Lung (tissue), 12 donors: Measurements from ENCODE around the gene ZNF22. TPM values are rescaled to one million over a fixed set of nuclear protein-coding genes. Genes with fewer than 3 reads are reported as not detected.

Experiments used
- ATAC-seq: fragments of 200-7000 bp; cut with Tn5 transposase; one replicate; pipeline ENCODE4 v1.9.1; 2020; ENCODE audit warnings: moderate number of reproducible peaks; ENCODE audit not compliant: insufficient read depth, low FRiP score
- DNase-seq, 3 donors: peaks; one replicate each; pipeline ENCODE4 v3.0.0-alpha.2; 2013 to 2017
- H3K27ac ChIP-seq, 2 donors: one replicate each; pipeline ENCODE4 v1.5.1; 2013; ENCODE audit warnings: mild to moderate bottlenecking in 2 of 2, moderate library complexity in 2 of 2, control low read depth in 1 of 2, inconsistent platforms in 1 of 2, low read depth in 1 of 2, low read length in 1 of 2
- H3K27me3 ChIP-seq, 3 donors: one replicate each; pipeline ENCODE4 v1.5.1; 2013; ENCODE audit warnings: low read length in 2 of 3; ENCODE audit not compliant: control insufficient read depth in 3 of 3, insufficient read depth in 3 of 3
- H3K36me3 ChIP-seq, 4 donors: one replicate each; pipeline ENCODE4 v1.5.1; 2013; ENCODE audit warnings: low read length in 4 of 4, mild to moderate bottlenecking in 1 of 4, moderate library complexity in 1 of 4; ENCODE audit not compliant: control insufficient read depth in 4 of 4, insufficient read depth in 4 of 4
- H3K4me1 ChIP-seq, 5 donors: one replicate each; pipeline ENCODE4 v1.5.1; 2013; ENCODE audit warnings: low read length in 5 of 5, mild to moderate bottlenecking in 2 of 5, moderate library complexity in 1 of 5; ENCODE audit not compliant: control insufficient read depth in 5 of 5, insufficient read depth in 5 of 5
- H3K4me3 ChIP-seq: one replicate; pipeline ENCODE4 v1.5.1; 2013; ENCODE audit warnings: mild to moderate bottlenecking, control low read depth, moderate library complexity
- H3K9ac ChIP-seq, 2 donors: one replicate each; pipeline ENCODE4 v1.5.1; 2013; ENCODE audit warnings: low read length in 2 of 2, control low read depth in 1 of 2; ENCODE audit not compliant: insufficient read depth in 1 of 2
- H3K9me3 ChIP-seq, 4 donors: one replicate each; pipeline ENCODE4 v1.5.1; 2013; ENCODE audit warnings: low read length in 3 of 4, mild to moderate bottlenecking in 1 of 4, moderate library complexity in 1 of 4; ENCODE audit not compliant: control insufficient read depth in 4 of 4, insufficient read depth in 3 of 4
- CTCF ChIP-seq: IDR thresholded peaks from 2 replicates; pipeline ENCODE4 v1.5.1; 2012; ENCODE audit warnings: mild to moderate bottlenecking; ENCODE audit errors: control extremely low read depth, extremely low read depth
- WGBS, 2 donors: extraction: QIAGEN DNeasy Blood & Tissue Kit; methylation state at CpG; one replicate each; pipeline ENCODE4 v1.1.7; 2013; 5-methylcytosine and 5-hydroxymethylcytosine counted together
- polyA plus RNA-seq, 2 donors: library from polyadenylated mRNA; stranded (reverse); fragments of 200-250 nt; gene quantifications; one replicate each; pipeline ENCODE4 v1.2.1, GENCODE V29; 2013
- total RNA-seq, 2 donors: library from RNA; depleted of rRNA in 1 of 2; stranded (reverse); fragments of >200 nt in 1 of 2; gene quantifications; one replicate each; pipeline ENCODE4 v1.2.1, GENCODE V29; 2014 to 2021
- donor health status: control.
- donor health status: control.
- donor health status: Bipolar disorder and iron deficiency.
- donor health status: healthy.
- donor health status: DM: yes; HTN: yes; CAD: no.

ZNF22 gene
- total and polyA plus RNA-seq, 4 donors, result 16.8 to 40.7 (median 18.2) TPM

- H3K4me3 ChIP-seq, result no peak overlapping the region
- peak overlapping the region; percentile 92 to 94 for H3K27ac ChIP-seq
- no peak for TF ChIP-seq CTCF
- no peak for DNase-seq
- WGBS, 2 donors, result 87 to 89% methylated on average over 6 of the region's 6 CpGs
- H3K27me3 ChIP-seq, result no peaks in the 10 kb centered on the region
- H3K36me3 ChIP-seq, result peaks cover 0 to 5% (median 0%) of the 10 kb centered on the region in 4 donors
- H3K4me1 ChIP-seq, result peaks cover under 1 to 27% (median 15%) of the 10 kb centered on the region in 5 donors
- no peaks in the 10 kb centered on the region for H3K9me3 ChIP-seq
- ATAC-seq, result no peak
- H3K9ac ChIP-seq, result no peak overlapping the region
Measured at GRCh38 chr10:44997105-44997748, 3.5 kb upstream of the ZNF22 start.

GRCh38 chr10:44998146-44998631 lies 2.5 kb upstream of the ZNF22 start:
- H3K27ac ChIP-seq, result peak overlapping the region; percentile 41 to 47
- no peak for TF ChIP-seq CTCF

GRCh38 chr10:45000138-45000751 lies 478 bp upstream of the ZNF22 start:
- H3K4me3 ChIP-seq, result peak overlapping the region; percentile 64
- no peak for TF ChIP-seq CTCF
- ATAC-seq (peak; percentile 50), DNase-seq (peak; percentile 67 to 76 (median 76))
- no peaks in the 10 kb centered on the region for H3K9me3 ChIP-seq
- H3K36me3 ChIP-seq, result peaks cover 3 to 17% (median 7%) of the 10 kb centered on the region in 4 donors
- WGBS, 2 donors, result 15 to 28% methylated on average over 12 of the region's 12 CpGs
- peak overlapping the region; percentile 75 to 90 for H3K9ac ChIP-seq
- peaks cover 0 to 27% (median 13%) of the 10 kb centered on the region in 5 donors for H3K4me1 ChIP-seq
- H3K27me3 ChIP-seq, result no peaks in the 10 kb centered on the region
- H3K27ac ChIP-seq, result peak overlapping the region; percentile 93 to 97

More at GRCh38 chr10:44998146-44998631, 2.5 kb upstream of the ZNF22 start:
- H3K4me1 ChIP-seq, result peaks cover 0 to 27% (median 15%) of the 10 kb centered on the region in 5 donors
- H3K36me3 ChIP-seq, result peaks cover 0 to 3% (median 1%) of the 10 kb centered on the region in 4 donors
- H3K4me3 ChIP-seq, result no peak overlapping the region
- no peak for DNase-seq
- no peak overlapping the region for H3K9ac ChIP-seq
- H3K9me3 ChIP-seq, result no peaks in the 10 kb centered on the region
- ATAC-seq, result no peak
- WGBS, 2 donors, result 45 to 73% methylated on average over 6 of the region's 6 CpGs
- no peaks in the 10 kb centered on the region for H3K27me3 ChIP-seq
